ENCODE measurements around the gene MPL. TPM values are rescaled to one million over a fixed set of nuclear protein-coding genes. Genes with fewer than 3 reads are reported as not detected.
"Not testable (repeated sequence)": the region's sequence is repeated elsewhere in the genome, so short reads cannot be mapped to it uniquely, and the experiment has no call there.

The MPL gene
- total RNA-seq, 2 experiments from 2014 or later: not detected

DNA sequence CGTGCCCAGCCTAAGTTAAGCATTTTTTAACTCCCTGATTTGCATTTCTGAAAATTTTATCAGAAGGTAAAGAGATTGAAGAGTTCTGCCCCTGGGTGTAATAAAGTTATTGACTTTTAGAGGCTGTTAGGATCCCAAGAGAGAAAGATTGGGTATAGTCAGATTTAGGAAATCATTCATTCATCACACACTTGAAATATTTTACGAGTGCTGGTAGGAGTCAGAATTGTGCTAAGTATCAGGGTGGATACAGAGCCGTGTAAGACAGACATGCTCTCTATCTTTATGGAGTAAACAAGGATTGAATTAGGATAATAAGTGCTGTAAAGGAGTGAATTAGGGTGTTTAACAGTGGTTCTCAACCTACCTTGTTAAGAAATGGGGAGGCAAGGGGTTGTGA is 55.1 kb downstream of the MPL start:
- ChIA-PET POLR2A (interaction anchor here (0.7 kb wide), 1 partner anchor 30 kb away, joined by 9 read pairs; no protein-coding TSS in a partner anchor), CTCF (no interaction called here)

DNA sequence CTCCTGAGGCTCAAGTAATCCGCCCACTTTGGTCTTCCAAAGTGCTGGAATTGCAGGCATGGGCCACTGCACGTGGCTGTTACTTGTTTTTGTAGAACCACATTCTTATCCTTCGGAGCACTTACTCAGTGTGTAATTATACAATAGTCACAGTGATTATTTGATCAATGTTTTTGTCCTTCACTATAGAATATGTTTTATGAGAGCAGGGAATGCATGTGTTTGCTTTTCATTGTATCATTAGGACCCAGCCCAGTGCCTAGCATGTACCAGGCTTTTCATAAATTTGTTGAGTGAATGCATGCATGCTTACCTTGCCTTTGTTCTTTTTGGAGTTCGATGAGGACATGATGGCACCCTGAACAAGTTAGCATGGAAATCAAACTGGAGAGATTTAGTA is 57.9 kb downstream of the MPL start:
- POLR2A ChIA-PET: no interaction called here
- CTCF ChIA-PET: no interaction called here

- CTCF ChIA-PET: no interaction called here
- POLR2A ChIA-PET: no interaction called here
Measured at GRCh38 chr1:43396059-43396458, 58.4 kb downstream of the MPL start.

DNA sequence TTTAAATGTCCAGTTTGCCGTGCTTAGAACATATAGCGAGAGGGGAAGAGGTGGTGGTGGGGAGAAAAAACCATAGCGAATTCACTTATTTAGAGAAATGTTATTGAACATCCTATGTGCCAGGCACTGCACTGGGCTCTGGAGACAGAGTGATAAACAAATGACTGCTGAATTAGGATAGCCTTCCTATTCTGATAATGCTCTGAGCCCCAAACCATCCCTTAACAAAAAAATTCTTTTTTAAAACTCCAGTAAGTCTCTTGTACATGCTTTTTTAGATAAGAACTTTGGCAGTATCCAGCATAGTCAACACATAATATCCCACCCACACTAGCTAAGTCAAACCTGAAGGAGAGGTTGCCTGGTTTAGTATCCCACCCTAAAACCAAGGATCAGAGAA is 60.6 kb downstream of the MPL start:
- POLR2A ChIA-PET: no interaction called here
- CTCF ChIA-PET: interaction anchor here (2.9 kb wide), 1 partner anchor 171 kb away, joined by 9 read pairs; no protein-coding TSS in a partner anchor

- POLR2A ChIA-PET: not testable (repeated sequence)
Measured at GRCh38 chr1:43400441-43400840, 62.8 kb downstream of the MPL start.

GRCh38 chr1:43402089-43402865 is 64.7 kb downstream of the MPL start:
- CTCF ChIA-PET: no interaction called here
- POLR2A ChIA-PET: no interaction called here

More at GRCh38 chr1:43400441-43400840, 62.8 kb downstream of the MPL start:
- CTCF ChIA-PET: interaction anchor here (2.9 kb wide), 1 partner anchor 173 kb away, joined by 9 read pairs; no protein-coding TSS in a partner anchor

Other genes starting within 250 kb of the MPL start
- gene EBNA1BP2, start 165.5 kb upstream of the MPL start, total RNA-seq: 100 to 1,000 TPM; 165 TPM
- under 1 TPM; 0.25 to 0.42 TPM for gene CFAP57, start 165.5 kb upstream of the MPL start, total RNA-seq
- not detected for gene TMEM125, start 67.8 kb upstream of the MPL start, total RNA-seq
- not detected for gene C1orf210, start 52.2 kb upstream of the MPL start, total RNA-seq
- under 1 TPM; 0.44 to 0.59 TPM for gene TIE1, start 36.8 kb upstream of the MPL start, total RNA-seq
- gene CDC20, start 21.2 kb downstream of the MPL start, total RNA-seq: 100 to 1,000 TPM; 141 to 148 TPM
- gene ELOVL1, start 30.2 kb downstream of the MPL start, total RNA-seq: 10 to 100 TPM; 81.2 to 84.7 TPM
- 10 to 100 TPM; 39.6 to 39.7 TPM for gene MED8, start 52.0 kb downstream of the MPL start, total RNA-seq
- gene SZT2, start 52.1 kb downstream of the MPL start, total RNA-seq: 10 to 100 TPM; 34.4 to 36.7 TPM
- gene HYI, start 116.1 kb downstream of the MPL start, total RNA-seq: 1 to 10 TPM; 4.8 to 5.0 TPM
- gene PTPRF, start 193.1 kb downstream of the MPL start, total RNA-seq: under 1 TPM; 0.67 to 0.86 TPM

All from activated CD8-positive, alpha-beta memory T cell treated with anti-CD3 and anti-CD28 coated beads for 36 hours (primary cell).